Liver (tissue), 9 donors: ENCODE measurements around the gene FLAD1. TPM values are rescaled to one million over a fixed set of nuclear protein-coding genes. Genes with fewer than 3 reads are reported as not detected.

Source experiments
- DNase-seq: peaks from one replicate; pipeline ENCODE4 v3.0.0-alpha.2; 2017; ENCODE audit warnings: low spot score
- H3K27ac ChIP-seq, 2 donors: one replicate each; pipeline ENCODE4 v1.7.0; 2013; ENCODE audit warnings: inconsistent platforms in 2 of 2, low read length in 2 of 2, control low read depth in 1 of 2, low read depth in 1 of 2, mild to moderate bottlenecking in 1 of 2
- H3K27me3 ChIP-seq, 4 donors: one replicate each; pipeline versions ENCODE4 v1.6.1 to v1.7.0; 2013; ENCODE audit warnings: low read length in 3 of 4, inconsistent platforms in 1 of 4, mild to moderate bottlenecking in 1 of 4, moderate library complexity in 1 of 4; ENCODE audit not compliant: control insufficient read depth in 4 of 4, insufficient read depth in 4 of 4
- H3K36me3 ChIP-seq, 4 donors: one replicate each; pipeline versions ENCODE4 v1.6.1 to v1.7.0; 2013; ENCODE audit warnings: low read length in 3 of 4, mild to moderate bottlenecking in 3 of 4, low read depth in 1 of 4, moderate library complexity in 1 of 4; ENCODE audit not compliant: control insufficient read depth in 4 of 4, insufficient read depth in 3 of 4
- H3K4me1 ChIP-seq, 4 donors: one replicate each; pipeline versions ENCODE4 v1.6.1 to v1.7.0; 2013; ENCODE audit warnings: low read length in 3 of 4, mild to moderate bottlenecking in 3 of 4, moderate library complexity in 1 of 4; ENCODE audit not compliant: control insufficient read depth in 4 of 4, insufficient read depth in 4 of 4
- H3K4me3 ChIP-seq, 3 donors: one replicate each; pipeline versions ENCODE4 v1.6.1 to v1.7.0; 2013; ENCODE audit warnings: low read length in 3 of 3, control low read depth in 1 of 3, low read depth in 1 of 3, mild to moderate bottlenecking in 1 of 3
- H3K9ac ChIP-seq, 2 donors: one replicate each; pipeline ENCODE4 v1.7.0; 2013; ENCODE audit warnings: low read length in 2 of 2, mild to moderate bottlenecking in 2 of 2, moderate library complexity in 2 of 2, control low read depth in 1 of 2, low read depth in 1 of 2
- H3K9me3 ChIP-seq, 4 donors: one replicate each; pipeline versions ENCODE4 v1.6.1 to v1.7.0; 2013; ENCODE audit warnings: low read length in 3 of 4; ENCODE audit not compliant: control insufficient read depth in 4 of 4
- ATF3 ChIP-seq: IDR thresholded peaks from 2 replicates; pipeline ENCODE4 v1.6.1; 2016; ENCODE audit warnings: antibody characterized with exemption
- EGR1 ChIP-seq, 2 donors: IDR thresholded peaks; 2 replicates each; pipeline ENCODE4 v1.6.1; 2016 to 2018; ENCODE audit warnings: antibody characterized with exemption in 2 of 2, low read depth in 2 of 2
- FOXA1 ChIP-seq: IDR thresholded peaks from 2 replicates; pipeline ENCODE4 v1.6.1; 2016; ENCODE audit warnings: antibody characterized with exemption
- GABPA ChIP-seq, 2 donors: IDR thresholded peaks in 1 of 2; conservative IDR thresholded peaks in 1 of 2; 2 replicates each; pipeline ENCODE4 v1.6.1; 2016; ENCODE audit warnings: antibody characterized with exemption in 2 of 2, mild to moderate bottlenecking in 1 of 2, moderate library complexity in 1 of 2
- HNF4G ChIP-seq: IDR thresholded peaks from 2 replicates; pipeline ENCODE4 v1.6.1; 2016; ENCODE audit warnings: antibody characterized with exemption
- JUND ChIP-seq, 2 donors: IDR thresholded peaks; 2 replicates each; pipeline ENCODE4 v1.6.1; 2016; ENCODE audit warnings: antibody characterized with exemption in 2 of 2
- REST ChIP-seq: IDR thresholded peaks from 2 replicates; pipeline ENCODE4 v1.6.1; 2016; ENCODE audit warnings: antibody characterized with exemption, mild to moderate bottlenecking
- RXRA ChIP-seq, 2 donors: IDR thresholded peaks; 2 replicates each; pipeline ENCODE4 v1.6.1; 2017 to 2018; ENCODE audit warnings: antibody characterized with exemption in 2 of 2, mild to moderate bottlenecking in 1 of 2
- SP1 ChIP-seq: IDR thresholded peaks from 2 replicates; pipeline ENCODE4 v1.6.1; 2018; ENCODE audit warnings: antibody characterized with exemption, mild to moderate bottlenecking
- TAF1 ChIP-seq: conservative IDR thresholded peaks from 2 replicates; pipeline ENCODE4 v1.6.1; 2016; ENCODE audit warnings: antibody characterized with exemption, mild to moderate bottlenecking
- ZBTB33 ChIP-seq: IDR thresholded peaks from 2 replicates; pipeline ENCODE4 v1.6.1; 2016; ENCODE audit warnings: antibody characterized with exemption
- WGBS: extraction: QIAGEN DNeasy Blood & Tissue Kit; methylation state at CpG from one replicate; pipeline ENCODE4 v1.1.7; 2013; 5-methylcytosine and 5-hydroxymethylcytosine counted together
- polyA plus RNA-seq, 2 donors: library from polyadenylated mRNA; stranded (reverse) in 1 of 2; unstranded in 1 of 2; fragments of 200-250 nt in 1 of 2; fragments of >200 nt in 1 of 2; fragmentation: Nextera tagmentation in 1 of 2; extraction: Ambion mirVana in 1 of 2; gene quantifications; one replicate each; pipeline versions ENCODE4 v1.2.1 to v1.2.3, GENCODE V29; 2013 to 2015
- total RNA-seq, 2 donors: library from RNA; depleted of rRNA; stranded (reverse); fragments of >200 nt; gene quantifications; one replicate each; pipeline ENCODE4 v1.2.3, GENCODE V29; 2014
- TF ChIP-seq, protein P1 (sequence below): IDR thresholded peaks from 2 replicates; pipeline ENCODE4 v1.6.1; 2016; ENCODE audit warnings: antibody characterized with exemption
- donor health status: healthy.
- donor health status: healthy.
- donor health status: healthy.
- donor health status: healthy.
- donor health status: healthy.

Gene FLAD1
- total and polyA plus RNA-seq, 4 donors: 10.4 to 31.6 (median 22.5) TPM

DNA sequence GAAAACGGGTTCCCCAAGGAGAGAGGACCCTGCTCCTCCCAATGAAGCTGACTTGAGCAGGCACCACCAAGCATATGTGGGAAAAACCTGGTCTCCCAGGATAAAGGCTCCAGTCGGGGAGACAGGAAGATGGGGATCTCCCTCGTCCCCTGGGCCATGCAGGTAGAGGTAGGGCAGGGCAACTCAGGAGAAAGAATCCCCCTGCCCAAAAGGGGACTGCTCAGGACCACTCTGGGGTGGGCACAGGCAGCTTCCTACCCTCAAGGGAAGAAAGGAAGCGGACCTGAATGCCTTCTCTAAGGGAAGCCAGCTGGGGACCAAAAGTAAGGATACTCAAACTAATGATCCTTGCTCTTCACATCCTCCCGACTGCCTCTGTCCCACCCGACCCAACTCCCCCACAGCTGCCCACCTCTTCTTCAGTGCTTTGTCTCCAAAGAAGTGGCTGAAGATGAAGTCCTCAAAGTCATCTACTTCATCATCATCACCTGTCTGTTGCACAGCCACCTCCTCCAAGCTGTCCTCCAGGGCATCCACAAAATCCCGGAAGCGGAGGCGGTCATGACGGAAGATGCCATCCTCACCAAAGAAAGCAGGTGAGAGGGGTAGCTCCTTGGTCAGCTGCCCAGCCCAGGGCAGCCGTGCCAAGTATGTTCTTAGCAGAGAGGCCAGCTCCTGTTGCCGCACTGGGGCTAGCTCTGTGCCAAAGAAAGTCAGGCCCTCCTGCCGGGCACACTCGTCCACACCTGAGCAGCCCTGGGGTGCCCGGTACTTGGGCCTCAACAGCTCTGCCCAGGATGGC is 37.8 kb upstream of the FLAD1 start:
- WGBS: 75% methylated on average over 15 of the region's 15 CpGs
- Histone ChIP-seq H3K4me1 (peaks cover 6 to 42% (median 22%) of the 10 kb centered on the region in 4 donors), H3K27ac (peak overlapping the region; percentile 60 to 73)

DNA sequence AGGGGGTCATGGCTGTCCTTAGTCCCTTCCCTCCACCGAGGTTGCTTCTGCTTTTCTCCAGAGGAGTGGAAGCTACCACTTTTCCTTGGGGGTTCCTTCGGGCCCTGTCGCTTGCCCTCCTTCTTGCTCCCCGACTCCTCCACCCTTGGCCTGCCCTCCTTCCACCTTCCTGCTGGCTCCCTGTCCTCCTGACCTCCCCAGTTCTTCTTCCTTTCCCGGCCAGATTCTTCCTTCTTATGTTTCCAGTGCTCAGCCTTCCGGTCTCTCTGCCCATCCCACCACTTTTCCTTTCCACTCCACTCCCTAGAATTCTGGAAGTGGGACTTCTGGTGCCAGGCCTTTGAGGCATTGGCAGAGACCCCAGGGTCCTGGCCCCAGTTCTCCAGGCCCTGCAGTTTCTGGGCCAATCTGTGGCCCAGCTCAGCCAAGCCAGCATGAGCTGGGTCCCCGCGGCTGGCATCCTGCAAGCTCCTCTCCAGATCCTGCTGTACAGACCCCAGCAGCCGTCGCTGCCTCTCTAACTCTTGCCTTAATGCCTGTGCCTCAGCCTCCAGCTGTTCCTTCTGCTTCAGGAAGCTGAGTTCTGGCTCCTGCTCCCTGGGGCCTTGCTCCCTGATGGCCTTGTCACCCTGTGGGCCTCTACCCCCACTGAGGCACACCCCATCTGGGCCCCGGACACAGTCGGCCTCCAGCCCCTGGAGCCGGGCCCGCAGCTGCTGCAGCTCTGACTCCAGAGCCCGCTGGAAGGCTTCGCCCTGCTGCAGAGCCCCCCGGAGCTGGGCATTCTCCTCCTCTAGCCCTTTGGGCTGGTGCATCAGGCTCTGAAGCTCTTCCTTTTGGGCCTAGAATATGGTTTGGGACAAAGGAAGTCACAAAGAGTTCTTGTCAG is 36.9 kb upstream of the FLAD1 start:
- H3K9ac ChIP-seq: no peak overlapping the region
- H3K4me1 ChIP-seq: peaks cover 6 to 40% (median 22%) of the 10 kb centered on the region in 4 donors
- WGBS: 86% methylated on average over 17 of the region's 17 CpGs
- H3K9me3 ChIP-seq: no peaks in the 10 kb centered on the region
- H3K4me3 ChIP-seq: no peak overlapping the region
- no peak overlapping the region for H3K27ac ChIP-seq
- H3K27me3 ChIP-seq: no peaks in the 10 kb centered on the region
- DNase-seq: no peak
- peaks cover 0 to 22% (median 3%) of the 10 kb centered on the region in 4 donors for H3K36me3 ChIP-seq
- TF ChIP-seq FOXA1: no peak
- no peak for TF ChIP-seq JUND (IDR thresholded peaks at IDR 0.05)
- TF ChIP-seq, protein P1, sequence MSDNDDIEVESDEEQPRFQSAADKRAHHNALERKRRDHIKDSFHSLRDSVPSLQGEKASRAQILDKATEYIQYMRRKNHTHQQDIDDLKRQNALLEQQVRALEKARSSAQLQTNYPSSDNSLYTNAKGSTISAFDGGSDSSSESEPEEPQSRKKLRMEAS: no peak
- no peak for TF ChIP-seq ZBTB33
- no peak for TF ChIP-seq REST
- no peak for TF ChIP-seq ATF3
- TF ChIP-seq TAF1: no peak
- TF ChIP-seq HNF4G: no peak
- TF ChIP-seq RXRA (IDR thresholded peaks at IDR 0.05): no peak
- TF ChIP-seq SP1: no peak

More for the DNA sequence above, 37.8 kb upstream of the FLAD1 start:
- no peak overlapping the region for H3K9ac ChIP-seq
- no peak for DNase-seq
- TF ChIP-seq EGR1 (IDR thresholded peaks at IDR 0.05; ENCODE audit: low read depth in 2 of 2): no peak
- no peak for TF ChIP-seq TAF1
- TF ChIP-seq HNF4G: no peak
- TF ChIP-seq, protein P1: no peak
- no peak for TF ChIP-seq REST
- TF ChIP-seq GABPA (IDR thresholded peaks at IDR 0.05 in 1 of 2, conservative IDR thresholded peaks at IDR 0.05 in 1 of 2): peak in 1 of 2 donors; percentile 3
- H3K27me3 ChIP-seq: no peaks in the 10 kb centered on the region
- no peaks in the 10 kb centered on the region for H3K9me3 ChIP-seq
- H3K36me3 ChIP-seq: peaks cover 0 to 14% (median 1%) of the 10 kb centered on the region in 4 donors
- no peak overlapping the region for H3K4me3 ChIP-seq
